ENCODE measurements around the gene MYPOP.

DNA sequence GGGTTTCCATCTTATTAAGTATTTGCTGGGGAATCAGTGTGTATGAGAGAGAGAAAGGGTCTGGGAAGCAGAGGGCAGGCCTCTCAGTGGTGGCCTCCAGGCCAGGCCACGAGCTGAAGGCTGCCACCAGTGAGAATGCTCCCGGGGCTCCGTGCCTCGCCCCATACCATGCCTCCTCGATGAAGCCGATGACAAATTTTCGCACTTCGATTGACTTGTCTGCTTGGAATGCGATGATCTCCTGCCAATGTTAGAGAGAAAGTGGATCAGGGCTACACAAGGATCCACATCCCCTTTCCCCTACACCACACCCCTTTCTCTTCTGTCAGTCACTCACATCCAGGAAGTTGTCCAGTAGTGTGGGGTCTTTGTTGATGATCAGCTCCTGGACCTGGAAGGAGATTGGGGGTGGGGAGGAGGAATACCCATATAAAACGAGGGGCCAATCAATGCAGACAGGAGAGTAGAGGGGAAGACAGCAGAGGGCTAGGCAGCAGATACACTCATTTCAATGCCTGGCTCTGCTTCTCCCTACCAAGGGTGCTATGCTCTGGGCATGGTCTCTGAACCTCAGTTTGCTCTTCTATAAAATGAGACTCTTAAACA, 50.2 kb downstream of the MYPOP start:
- TF ChIP-seq, protein P1, sequence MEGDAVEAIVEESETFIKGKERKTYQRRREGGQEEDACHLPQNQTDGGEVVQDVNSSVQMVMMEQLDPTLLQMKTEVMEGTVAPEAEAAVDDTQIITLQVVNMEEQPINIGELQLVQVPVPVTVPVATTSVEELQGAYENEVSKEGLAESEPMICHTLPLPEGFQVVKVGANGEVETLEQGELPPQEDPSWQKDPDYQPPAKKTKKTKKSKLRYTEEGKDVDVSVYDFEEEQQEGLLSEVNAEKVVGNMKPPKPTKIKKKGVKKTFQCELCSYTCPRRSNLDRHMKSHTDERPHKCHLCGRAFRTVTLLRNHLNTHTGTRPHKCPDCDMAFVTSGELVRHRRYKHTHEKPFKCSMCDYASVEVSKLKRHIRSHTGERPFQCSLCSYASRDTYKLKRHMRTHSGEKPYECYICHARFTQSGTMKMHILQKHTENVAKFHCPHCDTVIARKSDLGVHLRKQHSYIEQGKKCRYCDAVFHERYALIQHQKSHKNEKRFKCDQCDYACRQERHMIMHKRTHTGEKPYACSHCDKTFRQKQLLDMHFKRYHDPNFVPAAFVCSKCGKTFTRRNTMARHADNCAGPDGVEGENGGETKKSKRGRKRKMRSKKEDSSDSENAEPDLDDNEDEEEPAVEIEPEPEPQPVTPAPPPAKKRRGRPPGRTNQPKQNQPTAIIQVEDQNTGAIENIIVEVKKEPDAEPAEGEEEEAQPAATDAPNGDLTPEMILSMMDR (IDR thresholded peaks at IDR 0.05): no peak
- TF ChIP-seq POLR2A (IDR thresholded peaks at IDR 0.05): no peak
- TF ChIP-seq EP300 (IDR thresholded peaks at IDR 0.05): no peak

Data from ovary (tissue), 3 donors.